HG03460 (cell line): Measurements from ENCODE around the gene ARHGAP4.

Experiments used
- ATAC-seq: cut with Tn5 transposase; IDR thresholded peaks from one replicate; pipeline ENCODE4 v1.9.1; 2021; ENCODE audit not compliant: unreplicated experiment

Gene ARHGAP4

DNA sequence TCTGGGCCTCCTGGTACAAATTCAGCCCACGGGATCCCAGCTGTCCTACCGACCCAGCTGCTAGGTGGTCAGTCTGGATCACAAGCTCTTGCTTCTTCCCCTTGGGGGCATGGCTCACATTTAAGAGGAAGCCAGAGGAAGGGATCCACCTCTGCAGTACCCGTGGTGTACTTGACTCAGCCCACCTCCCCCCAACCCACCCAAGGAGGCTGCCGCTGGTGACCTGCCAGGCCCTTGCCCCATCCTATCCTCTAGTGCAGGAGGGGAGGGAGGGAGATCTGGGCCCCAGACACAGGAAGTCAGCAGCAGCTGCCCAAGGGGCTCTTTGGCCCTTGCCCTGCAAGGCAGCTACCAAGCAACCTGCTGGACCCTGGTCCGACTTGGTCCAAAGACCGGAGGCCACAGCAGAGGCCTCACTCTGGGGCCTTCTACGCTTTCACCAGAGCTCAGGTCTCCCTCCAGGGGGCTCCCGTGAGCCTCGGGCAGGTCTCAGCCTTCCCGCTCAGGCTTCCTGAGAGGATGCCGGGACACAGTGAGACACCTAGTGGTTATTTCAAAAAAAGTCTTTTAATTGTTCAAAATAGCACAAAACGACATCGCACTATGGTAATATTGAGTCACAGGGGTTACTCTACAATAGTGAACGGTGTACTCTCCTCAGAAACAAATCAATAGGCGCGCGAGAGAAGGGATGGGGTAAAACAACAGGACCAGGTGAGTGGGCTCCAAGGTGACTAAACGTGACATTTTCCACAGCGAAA, 21.1 kb upstream of the ARHGAP4 start:
- peak; percentile 66 for ATAC-seq

DNA sequence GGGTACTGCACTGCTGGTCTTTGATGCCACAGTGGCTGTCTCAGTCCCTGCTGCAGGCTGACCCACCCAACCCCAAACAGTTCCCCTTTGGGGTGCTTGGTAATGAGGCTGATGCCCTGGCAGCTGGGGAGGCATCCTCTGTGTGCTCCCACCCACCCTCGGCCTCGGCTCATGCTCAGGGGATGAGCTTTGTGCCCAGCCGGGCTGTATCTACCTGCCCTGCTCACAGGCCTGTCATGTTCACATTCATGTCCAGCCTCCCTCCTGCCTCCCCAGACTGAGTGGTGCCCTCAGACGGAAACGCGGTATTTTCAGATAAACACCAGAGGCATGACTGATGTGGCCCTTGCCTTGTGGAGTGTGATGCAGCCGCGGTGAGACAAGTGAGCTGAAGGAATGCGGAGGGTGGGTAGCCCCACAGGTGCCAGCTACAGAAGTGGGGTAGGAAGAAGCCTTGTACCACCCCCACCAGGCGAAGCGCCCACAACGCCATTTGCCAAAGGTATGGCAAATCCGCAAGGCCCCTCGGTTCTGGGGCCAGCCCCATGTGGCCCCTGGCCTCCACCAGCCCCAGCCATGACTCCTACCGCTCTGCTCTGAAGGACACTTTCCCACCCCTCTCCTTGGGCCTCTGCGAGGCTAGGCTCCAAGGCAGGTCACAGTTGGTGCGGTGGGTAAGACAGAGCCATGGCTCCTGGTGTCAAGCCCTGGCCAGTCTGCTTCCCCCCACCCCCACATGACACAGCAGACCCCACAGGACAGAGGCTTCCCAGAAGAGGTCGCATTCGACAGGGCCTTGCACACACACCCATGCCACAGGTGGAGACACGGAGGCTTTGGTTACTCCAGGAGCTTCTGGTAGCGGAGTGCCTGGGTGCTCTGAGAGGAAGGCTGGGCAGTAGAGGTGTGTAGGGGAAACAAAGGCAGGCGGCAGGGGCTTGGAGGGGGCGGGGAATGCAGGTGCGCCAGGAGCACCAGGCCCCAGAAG, 20.2 kb upstream of the ARHGAP4 start:
- no peak for ATAC-seq

DNA sequence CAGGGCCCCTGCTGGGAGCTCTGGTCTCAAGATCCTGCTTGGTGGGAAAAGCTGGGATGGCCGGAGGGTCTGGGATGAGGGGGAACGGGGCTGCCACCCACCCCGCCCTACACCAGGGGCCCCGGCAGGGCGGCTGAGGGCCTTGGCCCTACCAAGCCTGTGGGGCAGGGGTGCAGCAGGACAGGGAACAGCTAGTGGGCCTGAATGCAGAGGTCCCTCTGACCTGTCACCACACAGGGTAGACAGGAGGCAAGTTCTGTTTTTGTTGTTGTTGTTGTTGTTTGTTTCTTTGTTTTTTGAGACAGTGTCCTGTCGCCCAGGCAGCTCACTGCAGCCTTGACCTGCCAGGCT, 18.7 kb upstream of the ARHGAP4 start:
- no peak for ATAC-seq

DNA sequence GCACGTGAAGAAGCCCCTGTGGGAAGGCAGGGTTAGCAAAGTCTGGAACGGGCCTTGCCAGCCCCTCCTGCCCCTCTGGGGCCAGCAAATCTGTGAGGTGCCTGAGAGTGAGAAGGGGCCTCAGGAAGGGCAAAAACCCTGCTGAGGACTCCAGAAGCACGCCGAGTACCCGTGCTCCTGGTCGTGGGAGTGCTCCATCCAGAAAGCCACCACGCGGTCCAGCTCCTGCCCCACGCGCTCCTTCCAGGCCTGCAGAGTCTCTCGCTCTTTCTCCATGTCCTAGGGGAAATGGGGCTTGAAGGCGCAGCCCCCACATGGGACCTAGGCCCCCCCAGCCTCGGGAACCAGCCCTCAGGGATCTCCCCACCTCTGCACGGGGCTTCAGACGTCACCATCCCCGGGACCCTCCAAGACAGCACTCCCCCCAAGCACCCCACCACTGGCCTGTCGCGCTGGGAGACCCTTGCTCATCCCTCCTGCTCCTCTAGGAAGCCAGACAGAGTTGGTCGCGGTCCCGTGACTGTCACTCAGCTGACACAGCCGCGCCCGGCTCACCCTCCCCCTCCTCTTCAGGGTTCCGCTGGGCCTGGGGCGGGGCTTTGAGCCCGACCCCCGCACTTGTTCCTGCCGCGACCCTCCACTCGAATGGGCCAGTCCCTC, 18.2 kb upstream of the ARHGAP4 start, which contains the start of gene RENBP:
RENBP (minus strand) TSS at position 504 of the 660 bp plus-strand sequence; CDS start at position 471, 33 bp downstream.
- no peak for ATAC-seq

DNA sequence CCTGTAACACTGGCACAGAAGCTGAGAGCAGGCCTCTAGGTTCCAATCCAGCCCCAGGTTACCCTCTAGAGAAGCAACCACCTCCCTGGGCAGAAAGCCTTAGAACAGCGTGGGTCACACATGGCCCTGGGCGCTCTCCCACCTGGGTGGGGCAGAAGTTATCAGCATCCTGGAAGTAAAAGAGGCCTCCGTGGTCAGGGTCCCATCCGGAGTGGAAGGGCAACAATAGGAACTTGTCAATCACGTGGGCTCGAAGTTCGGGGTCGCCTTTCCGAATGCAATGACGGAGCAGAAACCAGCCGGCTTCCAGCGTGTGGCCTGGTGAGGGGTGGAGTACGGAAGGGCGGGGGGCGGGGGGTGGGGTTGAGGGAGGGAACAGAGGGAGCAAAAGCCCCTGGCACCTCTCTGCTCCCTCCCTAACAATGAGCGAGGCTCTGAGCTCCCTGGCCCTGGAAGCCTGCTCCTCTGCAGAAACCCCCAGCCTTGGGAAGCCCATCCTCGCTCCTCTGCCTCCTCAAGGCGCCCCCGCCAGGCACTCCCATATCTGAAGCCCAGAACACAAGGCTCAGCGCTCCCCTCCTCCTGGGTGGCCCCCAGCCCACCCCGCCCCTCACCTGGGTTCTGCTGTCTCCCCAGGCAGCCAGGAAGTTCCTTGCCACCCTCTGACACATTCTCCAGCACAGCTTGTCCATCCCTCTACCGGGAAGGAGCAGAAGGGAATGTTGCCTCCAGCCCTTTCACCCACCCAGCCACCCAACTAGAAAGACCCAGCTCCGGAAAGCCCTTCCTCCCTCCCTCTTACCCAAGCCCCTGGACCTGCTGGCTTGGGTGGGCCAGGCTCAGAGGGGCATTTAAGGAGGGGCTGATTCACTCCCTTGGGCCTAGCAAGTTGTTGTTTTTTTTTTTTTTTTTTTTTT, 15.5 kb upstream of the ARHGAP4 start:
- ATAC-seq: no peak

DNA sequence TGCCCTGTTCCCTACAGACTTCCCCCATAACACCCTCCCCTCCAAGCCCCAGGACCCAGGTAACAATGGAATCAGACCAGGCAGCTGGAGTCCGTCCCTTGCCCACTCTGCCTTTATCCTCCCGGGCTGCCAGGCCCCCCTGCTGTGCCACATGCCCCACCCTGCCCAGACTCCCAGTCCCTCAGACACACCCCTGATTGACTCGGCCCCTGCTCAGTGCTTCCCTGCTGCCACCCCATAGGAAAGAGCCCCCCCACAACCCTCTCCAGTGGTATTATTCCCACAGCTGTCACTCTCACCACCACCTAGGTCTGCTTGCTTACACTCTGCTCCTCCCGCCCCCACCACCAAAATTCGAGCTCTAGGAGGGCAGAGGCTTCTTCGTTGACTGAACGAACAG, 13.5 kb upstream of the ARHGAP4 start:
- ATAC-seq: no peak

DNA sequence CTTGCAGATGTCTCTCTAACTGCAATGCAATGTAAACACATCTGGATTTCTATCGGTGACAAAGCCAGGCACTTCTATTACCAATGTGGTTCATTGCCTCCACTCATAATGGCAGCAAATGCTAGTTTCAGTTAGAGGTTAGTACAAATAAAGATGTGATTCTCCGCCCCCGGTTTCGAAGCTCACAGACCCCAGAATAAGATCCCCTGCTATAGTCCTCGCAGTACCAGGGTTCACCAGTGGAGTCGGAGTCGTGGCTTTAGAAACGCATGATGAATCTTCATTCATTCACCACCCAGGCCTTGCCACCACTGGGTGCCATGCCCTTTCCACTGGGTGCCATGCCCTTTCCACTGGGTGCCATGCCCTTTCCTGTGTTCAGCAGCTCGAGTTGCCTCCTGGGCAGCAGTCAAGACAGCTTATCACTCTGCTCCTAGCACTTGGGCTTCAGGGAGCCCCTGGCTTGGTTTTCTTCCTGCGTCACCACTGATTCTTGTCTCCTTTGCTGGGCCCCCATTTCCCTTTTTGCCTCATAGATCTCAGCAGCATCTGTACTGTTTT, 12.2 kb upstream of the ARHGAP4 start:
- ATAC-seq: no peak

DNA sequence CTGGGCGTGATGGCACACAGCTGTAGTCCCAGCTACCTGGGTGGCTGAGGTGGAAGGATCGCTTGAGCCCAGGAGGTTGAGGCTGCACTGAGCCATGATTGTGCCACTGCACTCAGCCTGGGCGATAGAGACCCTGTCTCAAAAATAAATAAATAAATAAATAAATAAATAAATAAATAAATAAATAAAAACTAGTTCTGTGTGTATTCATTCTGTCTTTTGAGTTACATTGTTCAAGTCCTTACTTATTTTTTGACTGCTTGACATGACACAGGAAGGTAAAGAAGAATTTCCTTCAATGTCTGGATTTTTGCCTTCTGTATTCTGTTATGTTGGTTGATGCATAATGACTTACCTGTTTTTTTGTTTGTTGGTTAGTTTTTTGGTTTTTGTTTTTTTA, 11.0 kb upstream of the ARHGAP4 start:
- ATAC-seq: no peak

DNA sequence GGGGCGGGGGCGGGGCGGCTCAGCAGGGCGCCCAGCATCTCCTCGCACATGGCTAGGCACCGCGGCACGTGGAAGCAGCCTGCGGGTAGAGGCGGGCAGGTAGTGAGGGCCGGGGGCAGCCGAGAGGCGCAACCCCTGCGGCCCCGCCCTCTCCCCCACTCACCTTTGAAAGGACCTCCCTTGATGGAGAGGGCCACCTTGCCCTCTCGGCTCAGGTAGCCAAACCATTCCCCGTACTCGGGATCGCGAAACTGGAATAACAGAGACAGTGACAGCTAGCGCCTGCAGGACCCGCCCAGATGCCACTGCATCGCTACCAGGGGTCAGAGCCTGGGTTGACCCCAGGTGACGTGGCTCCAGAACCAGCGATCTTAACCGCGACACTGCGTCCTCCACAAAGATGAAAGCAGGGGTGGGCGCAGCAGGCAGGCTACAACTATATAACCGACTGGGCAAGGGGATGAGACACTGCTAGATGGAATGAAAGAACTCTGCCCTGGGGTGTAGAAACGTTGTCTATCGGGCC, 9.3 kb upstream of the ARHGAP4 start:
- ATAC-seq: no peak

DNA sequence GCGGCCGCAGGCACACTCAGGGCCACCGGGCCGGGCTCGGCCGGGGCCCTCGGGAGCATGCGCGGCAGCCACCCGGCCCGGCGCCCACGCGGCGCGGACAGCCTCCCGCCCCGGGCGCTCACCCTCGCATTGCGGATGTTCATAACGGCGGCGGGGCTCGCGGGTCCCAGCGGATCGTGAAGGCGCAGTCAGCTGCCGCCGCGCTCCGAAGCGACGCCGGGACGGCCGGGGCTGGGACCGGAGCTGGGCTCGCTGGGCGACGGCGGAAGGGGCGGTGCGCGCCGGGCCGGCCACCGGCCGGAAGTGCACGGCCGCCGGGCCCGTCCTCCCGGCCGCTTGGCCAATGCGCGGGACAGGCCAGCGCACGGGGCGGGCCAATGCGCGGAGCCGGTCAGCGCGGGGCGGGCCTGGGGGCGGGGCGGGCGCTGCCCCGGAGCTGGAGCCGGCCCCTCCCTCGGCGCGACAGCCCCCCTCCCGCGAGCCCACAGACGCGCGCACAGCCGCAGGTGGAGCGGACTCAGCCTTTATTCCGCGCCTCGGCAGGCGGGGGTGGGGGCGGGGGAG, 8.8 kb upstream of the ARHGAP4 start, which contains the start of gene NAA10:
NAA10 (minus strand) TSS at position 276 of the 564 bp plus-strand sequence; CDS start at position 143, 133 bp downstream.
- ATAC-seq: peak; percentile 88

DNA sequence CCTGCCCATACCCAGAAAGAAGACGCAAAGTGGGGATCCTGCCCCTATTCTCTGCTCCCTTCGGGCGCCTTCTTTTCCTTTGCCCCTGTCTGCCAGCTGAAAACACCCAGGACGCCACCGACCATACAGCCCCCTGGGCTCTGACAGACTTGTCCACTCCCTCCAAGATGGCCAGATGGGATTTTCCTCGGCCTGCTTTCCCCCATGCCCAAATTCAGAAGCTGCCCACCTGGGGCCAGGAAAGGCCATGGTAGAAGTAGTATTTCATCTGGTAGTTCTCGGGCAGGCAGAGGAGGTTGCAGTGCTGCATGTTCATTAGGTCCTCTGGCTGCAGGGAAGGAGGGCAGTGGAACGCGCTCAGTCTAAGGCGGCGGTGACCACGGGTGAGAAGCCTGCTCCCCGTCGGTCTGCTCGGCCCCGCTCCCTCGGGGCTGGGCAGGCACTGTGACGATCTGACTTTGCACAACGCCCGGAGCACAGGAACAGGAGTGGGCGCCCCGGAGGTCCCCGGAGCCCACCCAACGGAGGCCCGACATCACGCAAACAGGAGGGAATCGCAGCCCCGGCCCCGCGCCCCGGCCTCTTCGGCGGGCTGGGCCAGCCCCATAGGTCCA, 8.2 kb upstream of the ARHGAP4 start:
- ATAC-seq: peak; percentile 10

DNA sequence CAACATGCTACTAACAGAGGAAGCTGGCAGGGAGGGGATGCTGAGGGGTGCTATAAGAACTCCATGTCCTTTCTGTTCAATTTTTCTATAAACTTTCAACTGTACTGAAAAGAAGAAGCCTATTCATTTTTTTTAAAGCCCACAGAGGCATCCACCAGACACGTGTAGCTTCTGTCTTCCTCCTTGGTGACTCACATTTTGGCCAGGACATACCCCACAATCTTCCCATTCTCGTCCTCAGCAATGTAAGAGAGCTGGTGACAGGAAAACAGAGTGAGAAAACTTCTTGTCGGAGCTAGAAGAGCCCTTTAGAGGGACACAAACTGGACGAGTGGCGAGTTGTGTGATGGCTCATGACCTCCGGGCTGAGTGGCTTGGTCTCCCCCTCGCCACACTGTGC, 7.7 kb upstream of the ARHGAP4 start:
- no peak for ATAC-seq

DNA sequence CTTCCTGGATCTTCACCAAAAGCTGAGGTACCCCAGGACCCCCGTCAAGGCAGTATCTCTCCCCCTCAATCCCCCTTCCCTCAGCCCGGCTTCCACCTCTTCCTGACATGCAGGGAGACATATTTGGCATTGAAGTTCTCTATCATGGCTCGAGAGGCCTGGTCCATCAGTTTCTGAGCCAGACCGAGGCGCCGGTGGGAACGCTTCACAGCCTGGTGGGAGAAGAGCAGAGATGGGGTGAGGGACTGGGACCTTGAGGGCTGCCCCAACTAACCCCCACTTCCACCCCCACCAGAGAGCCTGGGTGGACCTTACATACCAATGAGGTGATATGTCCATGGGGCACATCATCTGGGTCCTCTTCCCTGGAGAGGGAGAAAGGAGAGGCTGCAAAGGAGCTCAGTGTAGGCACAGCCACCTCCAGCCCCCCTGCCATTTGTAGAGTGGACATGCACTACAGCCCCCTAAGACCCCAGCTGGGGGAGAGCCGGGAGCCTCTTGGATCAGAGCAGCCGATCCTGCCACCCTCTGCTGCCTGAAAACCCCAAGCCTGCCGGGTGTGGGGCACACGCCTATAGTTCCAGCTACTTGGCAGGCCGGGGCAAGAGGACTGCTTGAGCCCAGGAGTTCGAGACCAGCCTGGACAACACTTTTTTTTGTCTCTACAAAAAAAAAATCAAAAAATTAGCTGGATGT, 6.3 kb upstream of the ARHGAP4 start:
- no peak for ATAC-seq

DNA sequence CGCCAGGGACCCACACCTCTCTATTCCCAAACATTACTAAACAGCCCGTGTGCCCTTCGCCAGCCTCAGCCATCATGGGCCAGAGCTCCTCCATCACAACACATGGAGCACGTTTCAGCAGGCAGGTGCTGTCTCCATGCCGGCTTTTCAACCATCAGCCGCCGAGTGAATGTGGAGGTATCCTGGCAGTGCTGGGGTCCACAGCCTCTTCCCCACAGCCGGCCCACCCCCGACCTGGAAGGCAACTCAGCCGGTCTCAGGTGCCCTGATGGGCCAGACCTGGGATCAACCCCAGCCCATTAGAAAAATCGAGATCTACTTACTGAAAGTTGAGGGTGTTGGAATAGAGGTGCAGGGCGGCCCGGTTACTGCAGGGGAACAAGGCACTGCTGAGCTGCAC, 5.7 kb upstream of the ARHGAP4 start:
- no peak for ATAC-seq

DNA sequence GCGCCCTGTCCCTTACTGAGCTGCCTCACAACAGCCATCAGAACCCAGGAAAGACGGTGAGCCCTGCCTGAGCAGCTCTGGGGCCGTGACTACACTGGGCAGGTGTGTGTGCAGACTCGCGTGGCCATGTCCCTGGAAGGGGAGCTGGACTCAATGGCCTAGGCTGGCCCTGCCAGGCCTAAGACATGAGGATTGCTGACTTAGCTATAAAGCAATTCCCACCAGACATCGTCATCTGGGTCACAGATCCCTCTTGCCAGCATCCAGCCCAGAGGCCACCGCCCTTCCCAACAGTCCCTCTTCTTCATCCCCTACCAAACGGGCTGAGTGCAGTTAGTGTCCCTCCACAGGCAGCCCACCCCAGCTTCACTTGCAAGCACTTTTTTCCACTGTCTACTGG, 5.1 kb upstream of the ARHGAP4 start:
- ATAC-seq: no peak

DNA sequence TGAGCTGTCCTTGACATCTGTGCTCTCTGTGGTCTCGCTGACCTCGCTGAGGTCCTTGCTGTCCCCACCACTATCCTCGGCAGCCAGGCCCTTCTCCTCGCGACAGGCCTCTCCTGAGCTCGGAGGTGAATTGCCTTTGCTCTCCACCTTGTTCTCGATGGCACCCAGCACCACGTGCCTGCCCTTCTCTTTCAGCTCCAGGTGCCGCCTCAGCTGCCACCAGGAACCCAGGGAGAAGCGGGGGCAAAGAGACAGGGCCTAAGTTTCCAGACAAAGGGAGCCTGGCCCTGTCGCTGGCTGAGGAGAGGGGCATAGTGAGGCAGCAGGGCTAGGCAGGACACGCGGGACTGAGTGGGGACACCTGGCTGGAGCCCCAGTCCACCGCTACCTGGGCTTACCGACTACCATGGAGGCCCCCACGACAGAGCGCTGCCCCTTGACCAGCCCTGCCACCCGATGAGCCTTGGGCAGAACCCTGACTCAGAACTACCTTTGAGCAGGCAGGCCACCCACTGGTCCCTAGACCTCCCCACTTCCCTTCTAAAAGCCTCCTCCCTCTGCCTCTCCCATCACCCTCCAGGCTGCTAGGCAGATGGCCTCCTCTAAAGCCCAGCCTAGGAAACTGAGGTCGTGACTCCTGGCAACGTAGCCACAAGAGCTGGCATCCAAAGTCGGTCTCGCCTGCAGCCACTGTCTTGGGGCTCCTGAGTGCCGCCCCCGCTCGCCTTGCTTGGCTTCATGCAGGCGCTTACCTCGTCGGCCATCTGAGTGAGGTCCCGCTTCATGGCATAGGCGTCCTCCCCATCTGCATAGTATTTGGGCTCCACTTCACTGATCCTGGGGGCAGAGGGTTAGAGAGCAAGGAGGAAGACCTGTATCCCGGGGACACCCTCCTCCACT, 4.2 kb upstream of the ARHGAP4 start:
- no peak for ATAC-seq

DNA sequence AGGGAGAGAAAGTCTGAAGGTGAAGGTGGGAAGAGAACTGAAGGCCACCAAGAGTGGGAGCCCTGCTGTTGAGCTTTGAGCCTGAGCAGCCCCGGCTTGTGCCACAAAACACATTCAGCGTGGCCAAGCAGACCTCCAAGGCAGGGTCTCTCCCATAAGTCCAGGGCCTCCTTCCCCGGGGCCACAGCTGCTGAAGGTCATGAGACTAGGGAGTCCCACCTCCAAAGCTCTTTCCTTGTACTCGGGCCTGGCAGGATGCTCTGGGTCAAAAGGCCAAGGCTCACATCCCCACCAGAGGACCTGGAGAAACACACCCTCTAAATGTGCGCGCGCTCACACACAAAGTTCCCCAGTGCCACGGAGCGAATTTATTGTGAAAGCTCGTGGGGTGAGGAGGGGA, 3.5 kb upstream of the ARHGAP4 start:
- no peak for ATAC-seq
